HG03442 (cell line): ENCODE measurements around the gene FRYL.
"Not testable (repeated sequence)": the region's sequence is repeated elsewhere in the genome, so short reads cannot be mapped to it uniquely, and the experiment has no call there.

Experiments
- ATAC-seq: cut with Tn5 transposase; IDR thresholded peaks from one replicate; pipeline ENCODE4 v1.9.1; 2021; ENCODE audit warnings: mild to moderate bottlenecking, moderate library complexity; ENCODE audit not compliant: unreplicated experiment

FRYL gene

GRCh38 chr4:48748949-48749596 is 31.0 kb downstream of the FRYL start:
- no peak for ATAC-seq

DNA sequence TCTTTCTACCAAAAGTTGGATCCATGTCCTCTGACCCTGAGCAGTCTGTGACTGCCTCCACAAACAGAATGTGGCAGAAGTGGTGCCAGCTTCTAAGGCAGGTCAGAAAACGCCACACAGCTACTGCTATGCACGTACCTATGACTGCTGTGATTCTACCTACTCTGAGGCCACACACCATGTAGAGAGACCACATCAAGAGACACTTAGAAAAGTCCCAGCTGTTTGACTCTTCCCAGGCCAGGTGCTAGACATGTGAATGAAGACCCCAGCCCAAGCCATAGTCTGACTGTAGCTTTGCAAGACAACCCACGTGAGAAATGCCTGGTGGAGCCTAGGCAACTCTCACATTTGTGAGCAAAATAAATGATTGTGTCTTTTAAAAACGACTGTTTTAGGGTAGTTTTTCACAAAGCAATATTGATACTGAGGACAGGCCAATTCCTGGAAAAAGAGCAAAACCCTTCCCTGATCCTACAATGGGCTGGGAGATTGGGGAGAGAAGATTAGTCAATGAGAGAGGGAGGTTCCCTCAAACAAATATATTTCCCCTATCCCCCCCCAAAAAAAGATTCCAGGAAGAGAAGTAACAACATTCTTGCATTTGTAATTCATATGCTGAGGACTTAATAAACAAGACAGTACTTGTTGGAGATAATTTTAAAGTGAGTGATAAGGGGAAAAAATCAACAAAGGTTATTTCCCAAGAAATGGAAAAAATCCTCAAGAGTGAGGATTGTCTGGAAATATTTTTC is 33.3 kb downstream of the FRYL start:
- no peak for ATAC-seq

DNA sequence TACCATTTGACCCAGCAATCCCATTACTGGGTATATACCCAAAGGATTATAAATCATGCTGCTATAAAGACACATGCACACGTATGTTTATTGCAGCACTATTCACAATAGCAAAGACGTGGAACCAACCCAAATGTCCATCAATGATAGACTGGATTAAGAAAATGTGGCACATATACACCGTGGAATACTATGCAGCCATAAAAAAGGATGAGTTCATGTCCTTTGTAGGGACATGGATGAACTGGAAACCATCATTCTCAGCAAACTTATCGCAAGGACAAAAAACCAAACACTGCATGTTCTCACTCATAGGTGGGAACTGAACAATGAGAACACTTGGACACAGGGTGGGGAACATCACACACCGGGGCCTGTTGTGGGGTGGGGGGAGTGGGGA is 34.9 kb downstream of the FRYL start:
- ATAC-seq: not testable (repeated sequence)

GRCh38 chr4:48742412-48742811 is 37.7 kb downstream of the FRYL start:
- ATAC-seq: no peak

- peak; percentile 44 for ATAC-seq
Measured at GRCh38 chr4:48739560-48740019, 40.5 kb downstream of the FRYL start.

- no peak for ATAC-seq
Measured at GRCh38 chr4:48738856-48739255, 41.2 kb downstream of the FRYL start.

DNA sequence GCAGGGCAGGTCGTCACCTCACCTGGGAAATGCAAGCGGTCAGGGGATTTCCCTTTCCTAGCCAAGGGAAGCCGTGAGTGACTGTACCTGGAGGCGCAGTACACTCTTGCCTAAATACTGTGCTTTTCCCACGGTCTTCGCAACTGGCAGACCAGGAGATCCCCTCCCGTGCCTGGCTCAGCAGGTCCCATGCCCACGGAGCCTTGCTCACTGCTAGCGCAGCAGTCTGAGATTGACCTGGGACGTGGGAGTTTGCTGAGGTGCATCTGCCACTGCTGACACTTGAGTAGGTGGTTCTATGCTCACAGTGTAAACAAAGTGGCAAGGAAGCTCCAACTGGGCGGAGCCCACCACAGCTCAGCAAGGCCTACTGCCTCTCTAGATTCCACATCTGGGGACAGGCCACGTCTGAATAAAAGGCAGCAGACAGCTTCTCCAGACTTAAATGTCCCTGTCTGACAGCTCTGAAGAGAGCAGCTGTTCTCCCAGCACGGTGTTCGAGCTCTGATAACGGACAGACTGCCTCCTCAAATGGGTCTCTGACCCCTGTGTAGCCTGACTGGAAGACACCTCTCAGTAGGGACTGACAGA is 51.1 kb downstream of the FRYL start:
- ATAC-seq: not testable (repeated sequence)

GRCh38 chr4:48727666-48728459 is 52.2 kb downstream of the FRYL start:
- ATAC-seq: no peak

GRCh38 chr4:48725414-48725813 is 54.7 kb downstream of the FRYL start:
- ATAC-seq: no peak

- ATAC-seq: no peak
Measured at GRCh38 chr4:48722509-48723446, 57.3 kb downstream of the FRYL start.

DNA sequence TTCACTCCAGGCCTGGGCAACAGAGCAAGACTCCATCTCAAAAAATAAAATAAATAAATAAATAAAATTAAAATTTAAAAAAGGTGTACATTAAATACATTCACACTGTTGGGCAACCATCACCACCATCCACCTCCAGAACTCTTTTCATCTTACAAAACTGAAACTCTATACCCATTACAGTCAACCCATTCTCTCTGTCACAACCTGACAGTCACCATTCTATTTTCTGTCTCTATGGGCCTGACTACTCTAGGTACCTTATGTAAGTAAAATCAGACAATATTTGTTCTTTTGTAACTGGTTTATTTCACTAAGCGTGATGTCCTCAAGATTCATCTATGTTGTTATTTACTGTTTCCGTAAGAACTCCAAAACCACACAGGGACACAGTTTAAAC is 59.6 kb downstream of the FRYL start:
- no peak for ATAC-seq

DNA sequence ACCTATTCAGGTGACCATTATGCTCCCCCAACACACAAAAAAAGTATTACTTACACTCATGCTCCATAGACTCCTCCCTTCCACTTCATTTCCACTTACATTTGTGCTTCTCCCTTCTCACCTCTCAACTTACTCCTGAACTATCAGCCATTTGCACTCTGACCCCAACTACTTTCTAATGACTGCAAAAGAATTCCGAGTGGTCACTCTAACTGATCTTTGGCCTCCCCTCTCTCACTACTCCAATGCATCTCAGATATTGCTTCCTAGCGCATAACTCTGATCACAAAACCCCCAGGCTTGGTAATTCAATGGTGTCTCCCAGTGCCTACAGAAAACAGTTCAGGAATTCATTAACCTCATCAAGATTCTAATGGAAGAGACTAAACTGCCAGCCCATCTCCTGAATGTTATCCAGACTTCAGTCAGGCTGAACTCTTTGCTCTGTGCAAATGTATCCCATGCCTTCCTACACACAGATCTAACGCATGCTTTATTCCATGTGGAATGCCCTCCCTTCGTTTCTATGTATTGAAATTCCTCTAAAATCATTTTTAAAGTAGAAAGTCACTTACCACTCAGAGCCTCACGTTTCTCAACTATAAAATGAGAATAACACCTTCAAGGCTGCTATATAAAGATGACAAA is 61.1 kb downstream of the FRYL start:
- no peak for ATAC-seq

GRCh38 chr4:48716285-48716684 is 63.8 kb downstream of the FRYL start:
- ATAC-seq: not testable (repeated sequence)

GRCh38 chr4:48710446-48711209 is 69.5 kb downstream of the FRYL start:
- ATAC-seq: no peak

DNA sequence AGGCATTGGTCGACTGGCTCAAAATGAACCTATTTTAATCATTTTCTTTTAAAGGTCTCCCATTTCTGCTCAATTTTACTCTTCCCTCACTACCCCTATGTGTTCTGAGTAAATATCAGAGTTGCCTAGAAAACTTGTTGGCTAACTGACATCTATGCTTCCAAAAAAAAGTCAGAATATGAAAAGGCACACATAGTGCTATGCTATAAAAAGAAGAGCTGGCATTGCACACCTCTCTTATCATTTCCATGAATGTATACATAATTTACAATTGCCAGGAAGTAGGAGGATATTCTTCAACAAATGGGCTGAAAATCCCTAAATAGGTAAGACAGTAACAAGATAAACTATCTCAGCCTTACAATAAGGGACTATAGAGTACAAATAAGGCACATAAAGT is 70.2 kb downstream of the FRYL start:
- no peak for ATAC-seq

GRCh38 chr4:48708610-48709009 is 71.5 kb downstream of the FRYL start:
- no peak for ATAC-seq

DNA sequence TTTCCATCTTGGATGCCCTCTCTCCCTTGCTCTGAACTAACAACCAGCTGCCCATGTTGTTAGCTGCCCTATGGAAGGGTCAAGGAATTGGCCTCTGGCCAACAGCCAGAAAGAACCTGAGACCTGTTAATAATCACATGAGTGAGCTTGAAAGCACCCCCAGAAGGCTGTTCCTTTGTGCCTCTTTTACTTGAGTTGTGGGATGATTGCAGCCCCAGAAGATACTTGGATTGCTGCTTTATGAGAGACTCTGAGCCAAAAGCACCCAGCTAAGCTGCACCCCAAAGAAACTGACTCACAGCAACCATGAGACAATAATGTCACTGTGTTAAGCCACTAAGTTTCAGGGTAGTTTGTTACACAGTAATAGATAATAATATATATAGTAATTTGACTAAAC is 73.3 kb downstream of the FRYL start:
- ATAC-seq: peak; percentile 50

GRCh38 chr4:48705609-48706008 is 74.5 kb downstream of the FRYL start:
- no peak for ATAC-seq
